Endothelial cell of umbilical vein (primary cell): ENCODE data around the gene MTG2. TPM values are rescaled to one million over a fixed set of nuclear protein-coding genes. Genes with fewer than 3 reads are reported as not detected.
A peak's percentile ranks its signal among the peaks of the same experiment; 100 is the strongest.

Source experiments
- BruUV-seq: library from RNA; stranded (reverse); fragments of 400-500 nt; replicated peaks from 2 replicates; lab custom pipeline; 2021; lab: Mats Ljungman, UMichigan
- CTCF ChIA-PET: fragments of 300-600, 350-600 bp; sonication (Branson Sonifier 250); formaldehyde crosslinking; loops from one replicate; lab custom pipeline; 2021; ENCODE audit warnings: antibody characterized with exemption, inconsistent platforms; lab: Charles Lee
- POLR2A ChIA-PET: fragments of 300-600, 350-600 bp; sonication (Branson Sonifier 250); formaldehyde crosslinking; loops from one replicate; lab custom pipeline; 2021; ENCODE audit warnings: antibody characterized with exemption, inconsistent platforms; lab: Charles Lee
- DNase-seq: peaks from one replicate; pipeline ENCODE4 v3.0.0-alpha.2; 2011; ENCODE audit warnings: low read depth, low spot score
- FAIRE-seq: peaks from 2 replicates; lab custom pipeline; 2011; peaks lifted over from hg19 to GRCh38; lab: Jason Lieb, UNC
- H2AFZ ChIP-seq: 2 replicates; pipeline ENCODE4 v1.6.0; 2012; ENCODE audit warnings: low read depth, low read length, control low read depth, inconsistent platforms
- H3K27ac ChIP-seq: 2 replicates; pipeline ENCODE4 v1.5.1; 2011; ENCODE audit warnings: low read depth, mild to moderate bottlenecking, control low read depth, low read length, moderate library complexity; ENCODE audit not compliant: insufficient read depth
- H3K27me3 ChIP-seq, 2 experiments: 2 replicates each; pipeline versions ENCODE4 v1.6.0 to v1.6.1; 2011; ENCODE audit warnings: low read length in 2 of 2, mixed read lengths in 1 of 2; ENCODE audit not compliant: control insufficient read depth in 2 of 2, insufficient read depth in 2 of 2
- H3K36me3 ChIP-seq, 2 experiments: 2 replicates in 1 of 2; 3 replicates in 1 of 2; pipeline ENCODE4 v1.5.1; 2011; ENCODE audit warnings: low read length in 2 of 2, mild to moderate bottlenecking in 1 of 2, moderate library complexity in 1 of 2; ENCODE audit not compliant: control insufficient read depth in 2 of 2, insufficient read depth in 2 of 2; ENCODE audit errors: extremely low read depth in 1 of 2
- H3K4me1 ChIP-seq: 3 replicates; pipeline ENCODE4 v1.5.1; 2011; ENCODE audit warnings: mild to moderate bottlenecking, low read length; ENCODE audit not compliant: control insufficient read depth, insufficient read depth; ENCODE audit errors: extremely low read depth
- H3K4me2 ChIP-seq: 2 replicates; pipeline ENCODE4 v1.6.1; 2011; ENCODE audit warnings: low read length, control low read depth, mixed read lengths; ENCODE audit not compliant: insufficient read depth
- H3K4me3 ChIP-seq, 3 experiments: fragments of 200-600 bp in 1 of 3; sonication (generic), shearing (Covaris generic) in 1 of 3; replicated peaks in 1 of 3; 2 replicates each; pipeline ENCODE4 v1.5.1; 2011 to 2016; ENCODE audit warnings: control low read depth in 3 of 3, low read length in 3 of 3, mild to moderate bottlenecking in 2 of 3, inconsistent platforms in 1 of 3, low read depth in 1 of 3, moderate library complexity in 1 of 3; ENCODE audit not compliant: insufficient read depth in 1 of 3
- H3K79me2 ChIP-seq: 2 replicates; pipeline ENCODE4 v1.6.0; 2012; ENCODE audit warnings: low read length, inconsistent platforms; ENCODE audit not compliant: control insufficient read depth, insufficient read depth
- H3K9ac ChIP-seq: replicated peaks from 2 replicates; pipeline ENCODE3; 2011; ENCODE audit warnings: low read length, control low read depth; ENCODE audit not compliant: insufficient read depth; ENCODE audit errors: extremely low read depth
- H3K9me1 ChIP-seq: replicated peaks from 3 replicates; pipeline ENCODE4 v1.6.0; 2011; ENCODE audit warnings: mild to moderate bottlenecking, low read length; ENCODE audit not compliant: control insufficient read depth, insufficient read depth; ENCODE audit errors: extremely low read depth
- H3K9me3 ChIP-seq: replicated peaks from 2 replicates; pipeline ENCODE4 v1.5.1; 2012; ENCODE audit warnings: low read length, inconsistent platforms; ENCODE audit not compliant: control insufficient read depth, insufficient read depth
- H4K20me1 ChIP-seq: replicated peaks from 2 replicates; pipeline ENCODE3; 2011; ENCODE audit warnings: mild to moderate bottlenecking, low read length; ENCODE audit not compliant: control insufficient read depth, insufficient read depth; ENCODE audit errors: extremely low read depth
- CTCF ChIP-seq, 2 donors: IDR thresholded peaks; 1 replicate in 1 of 2; 2 replicates in 1 of 2; pipeline ENCODE4 v1.5.1; 2011; ENCODE audit warnings: low read length in 2 of 2, mild to moderate bottlenecking in 2 of 2, moderate library complexity in 2 of 2, control low read depth in 1 of 2, inconsistent platforms in 1 of 2, low read depth in 1 of 2; ENCODE audit not compliant: insufficient read depth in 1 of 2; ENCODE audit errors: extremely low read depth in 1 of 2
- EZH2 ChIP-seq: IDR thresholded peaks from 2 replicates; pipeline ENCODE4 v1.6.1; 2012; ENCODE audit warnings: borderline replicate concordance, low read depth, mild to moderate bottlenecking, moderate library complexity, low read length, inconsistent platforms; ENCODE audit not compliant: severe bottlenecking
- FOS ChIP-seq: IDR thresholded peaks from 2 replicates; pipeline ENCODE4 v1.6.1; 2011; ENCODE audit warnings: mild to moderate bottlenecking, low read length, moderate library complexity, borderline replicate concordance; ENCODE audit not compliant: insufficient read depth
- GATA2 ChIP-seq: IDR thresholded peaks from 2 replicates; pipeline ENCODE4 v1.7.0; 2011; ENCODE audit warnings: low read depth, mild to moderate bottlenecking, moderate library complexity, mixed read lengths, low read length; ENCODE audit not compliant: insufficient read length, insufficient read depth
- JUN ChIP-seq: IDR thresholded peaks from 2 replicates; pipeline ENCODE4 v1.6.1; 2011; ENCODE audit warnings: borderline replicate concordance, low read depth; ENCODE audit not compliant: insufficient read length, insufficient read depth
- MAX ChIP-seq: IDR thresholded peaks from 2 replicates; pipeline ENCODE4 v1.6.1; 2011; ENCODE audit not compliant: insufficient read depth, insufficient read length
- MYC ChIP-seq: IDR thresholded peaks from one replicate; pipeline ENCODE4 v1.6.1; 2011; ENCODE audit warnings: mild to moderate bottlenecking, low read depth, low read length
- POLR2A ChIP-seq: IDR thresholded peaks from 2 replicates; pipeline ENCODE4 v1.6.1; 2012; ENCODE audit warnings: low read depth, mild to moderate bottlenecking, control low read depth, low read length
- POLR2AphosphoS5 ChIP-seq: IDR thresholded peaks from 2 replicates; pipeline ENCODE4 v1.6.1; 2012; ENCODE audit warnings: low read depth, mild to moderate bottlenecking, control low read depth, low read length, moderate library complexity; ENCODE audit not compliant: insufficient read depth
- dilution Hi-C: fragments of 300-500 bp; cut with MboI; formaldehyde crosslinking; loops from one replicate; pipeline ENCODE4 v1.15.0; 2019; ENCODE audit warnings: low sequenced_read_pairs; ENCODE audit not compliant: extremely low pct_ligation_motif_present
- intact Hi-C: fragments of 100-400 bp; cut with micrococcal nuclease; formaldehyde crosslinking; loops from one replicate; pipeline ENCODE4 v1.10.0; 2022
- polyA plus RNA-seq, 4 experiments: library from polyadenylated mRNA; depleted of rRNA in 3 of 4; stranded (reverse) in 3 of 4; unstranded in 1 of 4; fragments of >200 nt; gene quantifications; 2 replicates each; pipeline versions ENCODE4 v1.2.1 to v1.2.3, GENCODE V29; 2011 to 2012; ENCODE audit warnings: missing spikeins in 1 of 4
- total RNA-seq: library from RNA; stranded (reverse); gene quantifications from 2 replicates; pipeline ENCODE4 v1.2.3, GENCODE V29; 2021

Gene MTG2
- total and polyA plus RNA-seq, 2 donors (not counting 3 experiments of a cell fraction or from before 2014, with no cell fraction given), result 19.9 to 31.6 TPM

- no peaks in the 10 kb centered on the region for H3K9me3 ChIP-seq
- H3K79me2 ChIP-seq, result peaks cover 28% of the 10 kb centered on the region
- intact Hi-C loops (loop anchor here (1.0 to 5.0 kb wide), 3 partner anchors 69 to 126 kb away; partner anchors contain the start of gene TAF4), dilution Hi-C loops (no loop called here)
- no TSS peak for BruUV-seq
- peak; percentile 77 for FAIRE-seq
- H4K20me1 ChIP-seq, result peaks cover 7% of the 10 kb centered on the region
- H3K4me1 ChIP-seq, result no peaks in the 10 kb centered on the region
- peaks cover 40 to 72% of the 10 kb centered on the region in 2 experiments for H3K36me3 ChIP-seq
- CTCF ChIA-PET, result interaction anchor here (1.2 to 6.1 kb wide), 6 partner anchors 12 to 126 kb away, joined by 3 to 75 read pairs (median 10); partner anchors contain the start of gene LSM14B
- no peaks in the 10 kb centered on the region for H3K9me1 ChIP-seq
- no peak overlapping the region for H3K9ac ChIP-seq
- no peak overlapping the region for H3K4me2 ChIP-seq
- peak; percentile 84 for DNase-seq
- no peaks in the 10 kb centered on the region for H3K27me3 ChIP-seq
- no peak overlapping the region for H2AFZ ChIP-seq
- POLR2A ChIA-PET, result interaction anchor here (0.6 kb wide), 1 partner anchor 52 kb away, joined by 4 read pairs; no protein-coding TSS in a partner anchor
- TF ChIP-seq CTCF (IDR thresholded peaks at IDR 0.05; ENCODE audit: extremely low read depth in 1 of 2, insufficient read depth in 1 of 2, low read depth in 1 of 2, low read length in 2 of 2) (peak; percentile 81), JUN (no peak)
- H3K27ac ChIP-seq, result no peak overlapping the region
- no peak overlapping the region for H3K4me3 ChIP-seq
Measured at GRCh38 chr20:62136283-62137091, 46.3 kb upstream of the MTG2 start.

- ChIA-PET CTCF (interaction anchor here (1.2 to 6.1 kb wide), 4 partner anchors 20 to 126 kb away, joined by 3 to 75 read pairs (median 16); no protein-coding TSS in a partner anchor), POLR2A (no interaction called here)
- no peak for TF ChIP-seq GATA2
- TF ChIP-seq JUN, result no peak
- TF ChIP-seq MAX, result no peak
- TF ChIP-seq POLR2A, result no peak
- TF ChIP-seq CTCF (IDR thresholded peaks at IDR 0.05; ENCODE audit: extremely low read depth in 1 of 2, insufficient read depth in 1 of 2, low read depth in 1 of 2, low read length in 2 of 2), result no peak
- TF ChIP-seq POLR2AphosphoS5, result no peak
- no peak for TF ChIP-seq MYC
- TF ChIP-seq EZH2, result no peak
- no peak for TF ChIP-seq FOS
- no TSS peak for BruUV-seq
- Histone ChIP-seq H3K9me3 (no peaks in the 10 kb centered on the region), H2AFZ (no peak overlapping the region), H3K4me3 (no peak overlapping the region), H3K27me3 (no peaks in the 10 kb centered on the region), H3K9me1 (no peaks in the 10 kb centered on the region), H3K36me3 (peaks cover 40 to 66% of the 10 kb centered on the region in 2 experiments), H4K20me1 (peaks cover 7% of the 10 kb centered on the region), H3K79me2 (peaks cover 34% of the 10 kb centered on the region), H3K4me1 (no peaks in the 10 kb centered on the region), H3K27ac (no peak overlapping the region), H3K9ac (no peak overlapping the region), H3K4me2 (no peak overlapping the region)
- dilution Hi-C loops (no loop called here), intact Hi-C loops (loop anchor here (1.0 to 5.0 kb wide), 2 partner anchors 70 to 127 kb away; partner anchors contain the start of gene TAF4)
- DNase-seq (no peak), FAIRE-seq (no peak)
Measured at GRCh38 chr20:62137092-62137384, 45.8 kb upstream of the MTG2 start.
